ENCODE data around the gene MGAT3. TPM values are rescaled to one million over a fixed set of nuclear protein-coding genes. Genes with fewer than 3 reads are reported as not detected.

MGAT3 gene
- total and polyA plus RNA-seq, 2 experiments from 2014 or later = 7.0 to 20.0 TPM

- TF ChIP-seq EZH2phosphoT487 (IDR thresholded peaks at IDR 0.05; ENCODE audit: low read depth, severe bottlenecking, unreplicated experiment) (no peak), CTCF (IDR thresholded peaks at IDR 0.05; ENCODE audit: poor library complexity) (no peak), EZH2 (IDR thresholded peaks at IDR 0.05; ENCODE audit: borderline replicate concordance) (no peak)
- H4K20me1 ChIP-seq (ENCODE audit: insufficient read depth, poor library complexity, severe bottlenecking) = no peaks in the 10 kb centered on the region
Measured at GRCh38 chr22:39479254-39479653, 22.4 kb downstream of the MGAT3 start.

DNA sequence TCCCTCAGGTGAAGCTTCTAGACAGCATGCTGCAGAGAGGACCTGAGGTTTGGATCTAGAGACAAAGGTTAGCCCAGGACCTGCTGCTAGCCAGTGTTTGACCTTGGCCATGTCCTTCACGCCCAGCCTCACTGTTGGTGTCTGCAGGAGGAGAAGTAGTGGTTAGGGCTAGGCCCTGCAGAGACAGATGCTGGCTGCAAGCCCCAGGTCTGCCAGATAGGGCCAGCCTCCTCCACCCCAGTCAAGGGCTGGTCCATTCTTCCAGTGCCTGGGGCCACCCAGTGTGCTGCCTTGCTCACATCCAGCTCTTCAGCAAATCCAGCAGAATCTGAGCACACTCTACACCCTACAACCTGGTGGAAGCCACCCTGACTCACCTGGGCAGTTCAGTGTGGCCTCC lies 23.7 kb downstream of the MGAT3 start:
- TF ChIP-seq CTCF (IDR thresholded peaks at IDR 0.05; ENCODE audit: poor library complexity) (no peak), EZH2phosphoT487 (IDR thresholded peaks at IDR 0.05; ENCODE audit: low read depth, severe bottlenecking, unreplicated experiment) (no peak)
- peaks cover 10% of the 10 kb centered on the region for H3K4me1 ChIP-seq (ENCODE audit: insufficient read depth)
- H3K79me2 ChIP-seq = peaks cover 51% of the 10 kb centered on the region
- H4K20me1 ChIP-seq (ENCODE audit: insufficient read depth, poor library complexity, severe bottlenecking) = no peaks in the 10 kb centered on the region
- no peak overlapping the region for H3K4me3 ChIP-seq
- H2AFZ ChIP-seq = no peak overlapping the region
- H3K9me2 ChIP-seq (replicated peaks; ENCODE audit: insufficient read depth) = no peaks in the 10 kb centered on the region
- H3K36me3 ChIP-seq (replicated peaks; ENCODE audit: insufficient read depth, low read depth) = no peaks in the 10 kb centered on the region
- H3K4me2 ChIP-seq = no peak overlapping the region
- WGBS (ENCODE audit: low lambda C conversion rate, missing lambda C conversion rate) = 94% methylated on average over 1 of the region's 1 CpG
- H3K27ac ChIP-seq = no peak overlapping the region
- DNase-seq (ENCODE audit: low spot score) = no peak
- H3K9me3 ChIP-seq (ENCODE audit: low read depth) = no peaks in the 10 kb centered on the region
- no peaks in the 10 kb centered on the region for H3K27me3 ChIP-seq

More at GRCh38 chr22:39479254-39479653, 22.4 kb downstream of the MGAT3 start:
- Histone ChIP-seq H3K9me2 (replicated peaks; ENCODE audit: insufficient read depth) (no peaks in the 10 kb centered on the region), H3K36me3 (replicated peaks; ENCODE audit: insufficient read depth, low read depth) (no peaks in the 10 kb centered on the region), H3K4me3 (no peak overlapping the region), H3K4me1 (ENCODE audit: insufficient read depth) (peaks cover 23% of the 10 kb centered on the region), H3K27me3 (no peaks in the 10 kb centered on the region), H2AFZ (no peak overlapping the region), H3K27ac (no peak overlapping the region), H3K9me3 (ENCODE audit: low read depth) (no peaks in the 10 kb centered on the region), H3K4me2 (no peak overlapping the region), H3K79me2 (peaks cover 57% of the 10 kb centered on the region)
- 94% methylated on average over 2 of the region's 3 CpGs for WGBS (ENCODE audit: low lambda C conversion rate, missing lambda C conversion rate)
- no peak for DNase-seq (ENCODE audit: low spot score)

- DNase-seq (ENCODE audit: low spot score) = no peak
- H3K27me3 ChIP-seq = no peaks in the 10 kb centered on the region
- H3K36me3 ChIP-seq (replicated peaks; ENCODE audit: insufficient read depth, low read depth) = no peaks in the 10 kb centered on the region
- H3K4me1 ChIP-seq (ENCODE audit: insufficient read depth) = peaks cover 5% of the 10 kb centered on the region
- H3K9me3 ChIP-seq (ENCODE audit: low read depth) = no peaks in the 10 kb centered on the region
- WGBS (ENCODE audit: low lambda C conversion rate, missing lambda C conversion rate) = 94% methylated on average over 16 of the region's 16 CpGs
- H3K4me3 ChIP-seq = no peak overlapping the region
- no peak overlapping the region for H3K4me2 ChIP-seq
- TF ChIP-seq CTCF (IDR thresholded peaks at IDR 0.05; ENCODE audit: poor library complexity) = no peak
- no peak for TF ChIP-seq EZH2 (IDR thresholded peaks at IDR 0.05; ENCODE audit: borderline replicate concordance)
- TF ChIP-seq EZH2phosphoT487 (IDR thresholded peaks at IDR 0.05; ENCODE audit: low read depth, severe bottlenecking, unreplicated experiment) = no peak
- H4K20me1 ChIP-seq (ENCODE audit: insufficient read depth, poor library complexity, severe bottlenecking) = no peaks in the 10 kb centered on the region
- no peak overlapping the region for H2AFZ ChIP-seq
- H3K27ac ChIP-seq = no peak overlapping the region
- peaks cover 46% of the 10 kb centered on the region for H3K79me2 ChIP-seq
- H3K9me2 ChIP-seq (replicated peaks; ENCODE audit: insufficient read depth) = no peaks in the 10 kb centered on the region
Measured at GRCh38 chr22:39481054-39481453, 24.2 kb downstream of the MGAT3 start.

GRCh38 chr22:39481595-39481994 lies 24.8 kb downstream of the MGAT3 start:
- Histone ChIP-seq H2AFZ (no peak overlapping the region), H3K79me2 (peaks cover 44% of the 10 kb centered on the region), H4K20me1 (ENCODE audit: insufficient read depth, poor library complexity, severe bottlenecking) (no peaks in the 10 kb centered on the region), H3K9me3 (ENCODE audit: low read depth) (no peaks in the 10 kb centered on the region), H3K4me1 (ENCODE audit: insufficient read depth) (no peaks in the 10 kb centered on the region), H3K4me2 (no peak overlapping the region), H3K4me3 (no peak overlapping the region), H3K27ac (no peak overlapping the region), H3K36me3 (replicated peaks; ENCODE audit: insufficient read depth, low read depth) (no peaks in the 10 kb centered on the region), H3K27me3 (no peaks in the 10 kb centered on the region), H3K9me2 (replicated peaks; ENCODE audit: insufficient read depth) (no peaks in the 10 kb centered on the region)
- TF ChIP-seq CTCF (IDR thresholded peaks at IDR 0.05; ENCODE audit: poor library complexity) (no peak), EZH2 (IDR thresholded peaks at IDR 0.05; ENCODE audit: borderline replicate concordance) (no peak), EZH2phosphoT487 (IDR thresholded peaks at IDR 0.05; ENCODE audit: low read depth, severe bottlenecking, unreplicated experiment) (no peak)
- 92% methylated on average over 5 of the region's 5 CpGs for WGBS (ENCODE audit: low lambda C conversion rate, missing lambda C conversion rate)
- DNase-seq (ENCODE audit: low spot score) = no peak
